T-helper 1 cell (primary cell): ENCODE measurements around the gene FBXL22.
"Not testable (repeated sequence)": the region's sequence is repeated elsewhere in the genome, so short reads cannot be mapped to it uniquely, and the experiment has no call there.

Source experiments
- DNase-seq, 5 donors: peaks; one replicate each; pipeline ENCODE4 v3.0.0-alpha.2; 2012 to 2020

FBXL22 gene

DNA sequence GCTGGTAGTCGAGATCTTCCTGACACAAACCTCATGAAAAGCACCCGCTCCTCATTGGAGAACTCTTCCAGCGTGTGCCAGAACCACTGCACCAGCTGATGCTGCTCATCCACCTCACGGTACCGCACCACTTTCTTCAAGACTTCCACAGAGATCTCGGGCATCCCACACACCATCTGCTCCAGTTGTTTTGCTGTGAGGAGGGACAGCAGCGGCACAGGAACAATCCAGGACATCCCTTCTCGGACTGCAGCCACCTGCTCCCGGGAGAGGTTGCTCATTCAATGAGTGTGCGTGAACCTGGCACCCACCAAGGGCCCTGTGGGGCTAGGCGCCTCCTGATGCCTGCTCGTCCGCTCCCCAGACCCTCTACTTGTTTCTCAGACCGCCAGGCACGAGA, 15.1 kb downstream of the FBXL22 start:
- no peak for DNase-seq

DNA sequence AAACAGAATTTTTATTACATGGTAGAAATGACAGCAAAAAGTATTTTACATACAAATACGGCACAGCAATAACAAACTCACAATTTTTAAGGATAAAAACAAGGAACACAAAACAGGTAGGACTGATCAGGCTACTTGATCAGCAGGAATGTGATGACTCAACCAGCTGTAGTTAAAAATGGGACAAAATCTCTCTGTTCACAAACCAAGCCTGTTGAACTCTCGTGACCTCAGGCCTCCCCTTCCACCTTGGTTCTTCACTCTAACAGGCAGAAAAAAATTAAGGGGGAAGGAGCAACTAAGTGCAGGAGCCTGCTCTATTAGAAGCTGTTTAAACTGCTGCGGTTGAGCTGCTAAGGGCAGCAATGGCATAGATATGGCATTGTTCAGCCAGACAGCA, 18.7 kb downstream of the FBXL22 start:
- DNase-seq: no peak

DNA sequence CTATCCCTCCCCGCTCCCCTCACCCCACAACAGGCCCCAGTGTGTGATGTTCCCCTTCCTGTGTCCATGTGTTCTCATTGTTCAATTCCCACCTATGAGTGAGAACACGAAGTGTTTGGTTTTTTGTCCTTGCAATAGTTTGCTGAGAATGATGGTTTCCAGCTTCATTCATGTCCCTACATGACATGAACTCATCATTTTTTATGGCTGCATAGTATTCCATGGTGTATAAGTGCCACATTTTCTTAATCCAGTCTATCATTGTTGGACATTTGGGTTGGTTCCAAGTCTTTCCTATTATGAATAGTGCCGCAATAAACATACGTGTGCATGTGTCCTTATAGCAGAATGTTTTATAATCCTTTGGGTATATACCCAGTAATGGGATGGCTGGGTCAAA, 20.0 kb downstream of the FBXL22 start:
- DNase-seq: not testable (repeated sequence)

DNA sequence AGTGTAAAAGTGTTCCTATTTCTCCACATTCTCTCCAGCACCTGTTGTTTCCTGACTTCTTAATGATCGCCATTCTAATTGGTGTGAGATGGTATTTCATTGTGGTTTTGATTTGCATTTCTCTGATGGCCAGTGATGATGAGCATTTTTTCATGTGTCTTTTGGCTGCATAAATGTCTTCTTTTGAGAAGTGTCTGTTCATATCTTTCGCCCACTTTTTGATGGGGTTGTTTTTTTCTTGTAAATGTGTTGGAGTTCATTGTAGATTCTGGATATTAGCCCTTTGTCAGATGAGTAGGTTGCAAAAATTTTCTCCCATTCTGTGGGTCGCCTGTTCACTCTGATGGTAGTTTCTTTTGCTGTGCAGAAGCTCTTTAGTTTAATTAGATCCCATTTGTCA, 20.4 kb downstream of the FBXL22 start:
- not testable (repeated sequence) for DNase-seq

DNA sequence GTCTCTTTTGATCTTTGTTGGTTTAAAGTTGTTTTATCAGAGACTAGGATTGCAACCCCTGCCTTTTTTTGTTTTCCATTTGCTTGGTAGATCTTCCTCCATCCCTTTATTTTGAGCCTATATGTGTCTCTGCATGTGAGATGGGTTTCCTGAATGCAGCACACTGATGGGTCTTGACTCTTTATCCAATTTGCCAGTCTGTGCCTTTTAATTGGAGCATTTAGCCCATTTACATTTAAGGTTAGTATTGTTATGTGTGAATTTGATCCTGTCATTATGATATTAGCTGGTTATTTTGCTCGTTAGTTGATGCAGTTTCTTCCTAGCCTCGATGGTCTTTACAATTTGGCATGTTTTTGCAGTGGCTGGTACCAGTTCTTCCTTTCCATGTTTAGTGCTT, 23.6 kb downstream of the FBXL22 start:
- not testable (repeated sequence) for DNase-seq

DNA sequence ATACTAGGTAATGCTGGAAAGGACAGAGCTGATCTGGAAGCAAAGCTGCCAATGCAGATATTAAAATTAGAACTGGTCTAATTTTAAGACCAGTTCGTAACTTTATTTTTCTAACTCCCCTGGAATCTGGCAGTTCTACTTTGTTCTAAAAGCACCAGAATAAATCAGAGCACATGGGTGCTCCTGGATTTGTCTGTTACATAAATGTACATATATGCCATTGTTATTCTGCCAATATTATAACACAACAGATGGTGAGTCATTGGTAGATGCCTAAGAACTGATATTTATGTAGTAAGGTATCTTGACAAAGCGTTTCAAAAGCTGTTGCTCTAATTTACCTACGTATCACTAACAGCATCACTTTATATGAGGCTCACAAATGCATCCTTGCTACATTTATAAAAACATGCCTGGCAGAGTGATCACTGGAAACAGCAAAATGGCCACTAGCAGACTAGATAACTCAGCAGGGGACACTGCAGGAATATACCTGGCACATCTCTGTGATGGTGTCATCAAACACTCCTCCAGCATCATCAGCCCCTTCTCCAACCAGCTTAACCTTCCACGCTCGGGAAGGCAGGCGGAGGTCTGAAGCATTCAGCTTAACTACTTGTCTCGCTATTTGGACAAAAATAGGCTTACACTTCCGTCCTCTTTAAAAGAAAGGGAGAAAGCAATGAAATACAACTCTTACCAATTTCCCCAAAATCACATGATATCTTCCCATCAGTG, 26.2 kb downstream of the FBXL22 start:
- no peak for DNase-seq

DNA sequence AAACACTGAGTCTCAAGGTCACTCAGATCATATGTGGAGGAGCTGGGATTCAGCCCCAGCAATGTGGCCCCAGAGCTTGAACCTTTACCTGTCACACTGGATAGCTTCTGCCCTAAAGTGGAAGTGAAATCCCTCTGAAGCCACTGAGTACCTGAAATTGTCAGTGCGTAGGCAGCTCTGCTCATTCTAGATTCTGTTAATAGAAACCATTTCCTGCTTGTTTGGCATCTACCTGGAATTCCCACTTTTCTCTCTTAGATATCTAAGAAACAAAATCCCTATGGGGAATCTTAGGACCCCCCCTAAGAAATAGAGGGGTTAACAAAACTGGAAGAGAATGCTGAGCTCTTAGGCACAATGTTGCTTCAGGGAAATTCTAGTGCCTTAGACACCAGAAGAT, 29.8 kb downstream of the FBXL22 start:
- no peak for DNase-seq

DNA sequence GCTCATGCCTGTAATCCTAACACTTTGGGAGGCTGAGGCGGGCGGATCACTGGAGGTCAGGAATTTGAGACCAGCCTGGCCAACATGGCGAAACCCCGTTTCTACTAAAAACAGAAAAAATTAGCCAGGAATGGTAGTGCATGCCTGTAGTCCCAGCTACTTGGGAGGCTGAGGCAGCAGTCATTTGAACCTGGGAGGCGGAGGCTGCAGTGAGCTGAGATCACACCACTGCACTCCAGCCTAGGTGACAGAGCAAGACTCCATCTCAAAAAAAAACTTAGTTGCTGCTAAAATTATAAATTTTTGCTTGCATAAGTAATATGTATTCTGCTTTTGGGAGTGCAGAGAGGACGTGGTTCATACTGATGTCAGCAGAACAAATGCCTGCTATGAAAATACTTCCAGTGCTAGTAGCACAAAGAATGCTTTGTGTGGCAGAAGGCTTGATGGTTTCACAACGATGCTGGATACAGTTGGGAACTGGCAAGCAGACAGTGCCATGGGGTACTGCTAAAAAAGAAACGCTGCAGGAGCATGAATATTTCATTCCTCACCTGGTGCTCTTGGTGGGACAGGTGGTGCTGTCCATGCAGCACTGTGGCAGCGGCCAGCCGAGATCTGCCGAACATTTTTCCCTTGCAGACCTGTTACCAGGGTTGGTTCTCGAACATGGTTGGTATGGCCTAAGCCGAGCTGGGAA, 31.1 kb downstream of the FBXL22 start:
- no peak for DNase-seq

DNA sequence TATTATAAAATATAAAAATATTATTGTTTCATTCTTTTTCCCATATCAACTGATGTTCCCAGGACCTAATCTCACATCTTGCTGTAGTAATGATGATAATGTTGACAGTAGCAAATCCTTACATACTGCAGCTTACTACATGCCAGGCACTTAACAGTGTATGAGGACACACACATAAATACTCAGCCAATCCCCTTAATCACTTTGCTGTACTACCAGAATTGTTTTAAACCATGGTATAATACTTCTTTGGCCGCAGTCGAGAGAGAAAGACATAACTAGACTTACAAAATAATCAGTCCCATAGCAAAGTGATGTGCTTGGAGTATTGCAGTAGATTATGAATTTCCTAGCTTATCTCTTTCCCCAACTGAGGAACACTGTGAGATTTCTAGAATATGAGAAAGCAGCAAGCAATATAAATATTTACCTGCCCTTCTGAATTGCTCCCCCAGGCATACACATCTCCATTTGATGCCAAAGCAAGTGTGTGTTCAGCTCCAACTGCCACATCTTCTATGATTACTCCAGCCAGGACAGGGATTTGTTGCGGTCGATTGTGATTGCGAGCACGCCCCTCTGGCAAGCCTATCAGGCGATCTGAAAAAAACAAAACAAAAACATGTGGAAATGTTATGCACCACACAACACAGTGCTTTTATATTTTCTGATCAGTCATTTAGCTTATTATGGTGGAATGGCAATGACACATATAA, 33.0 kb downstream of the FBXL22 start:
- no peak for DNase-seq

DNA sequence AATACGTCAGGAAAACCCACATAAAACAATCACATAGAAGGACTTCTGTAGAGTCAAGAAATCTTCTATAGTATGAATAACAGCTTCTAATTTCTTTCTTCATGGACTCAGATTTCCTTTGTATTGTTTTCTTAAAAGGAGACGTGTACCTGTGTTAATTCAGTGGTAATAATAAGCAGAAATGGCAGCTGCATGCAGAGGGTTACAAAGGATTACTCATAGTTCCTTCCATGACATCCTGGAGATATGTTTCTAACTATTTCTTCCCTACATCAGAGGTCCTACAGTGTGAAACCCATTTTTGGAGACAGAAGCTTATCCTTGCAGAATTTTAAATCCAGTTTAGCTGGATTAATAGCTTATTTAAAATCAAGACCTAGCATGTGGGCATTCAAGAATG, 36.1 kb downstream of the FBXL22 start:
- no peak for DNase-seq

DNA sequence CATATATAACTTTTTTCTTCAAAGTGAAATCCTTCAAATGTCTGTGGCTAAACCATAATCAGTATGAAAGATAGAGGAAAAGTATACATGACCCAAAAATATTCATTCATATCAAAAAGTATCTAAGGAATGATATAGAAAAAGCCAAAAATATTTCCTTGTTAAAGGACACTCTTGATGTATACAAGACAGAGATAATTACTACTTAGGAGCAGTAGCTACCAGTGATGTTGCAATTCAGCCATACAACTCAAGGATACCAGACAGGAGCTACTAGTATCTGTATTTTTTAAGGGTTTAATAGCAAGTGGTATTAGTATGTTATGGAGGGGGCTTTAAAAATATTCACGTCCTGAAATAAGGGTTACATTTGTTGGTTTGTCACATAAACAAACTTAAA, 37.0 kb downstream of the FBXL22 start:
- DNase-seq: no peak

DNA sequence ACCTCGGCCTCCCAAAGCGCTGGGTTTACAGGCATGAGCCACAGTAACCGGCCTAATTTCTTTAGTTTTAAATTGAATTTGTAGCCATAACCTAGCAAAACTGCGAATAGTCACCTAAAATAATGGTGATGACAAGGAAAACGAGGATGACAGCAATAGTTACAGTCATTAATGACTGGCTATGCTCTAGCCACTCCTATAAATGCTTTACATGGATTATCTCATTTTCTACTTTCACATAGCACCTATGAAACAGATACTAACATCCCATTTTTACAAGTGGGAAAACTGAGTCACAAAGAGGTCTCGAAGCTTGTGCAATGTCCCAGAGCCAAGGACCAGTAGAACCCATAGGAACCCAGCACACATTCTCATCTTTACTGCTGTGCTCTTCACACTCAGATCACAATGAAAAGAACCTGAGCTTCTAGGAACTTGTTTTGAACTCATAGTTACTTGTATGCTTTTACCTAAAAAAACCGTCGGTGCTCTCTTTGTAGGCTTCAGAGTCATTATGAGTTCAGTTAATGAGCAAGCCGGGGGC, 39.4 kb downstream of the FBXL22 start:
- no peak for DNase-seq

DNA sequence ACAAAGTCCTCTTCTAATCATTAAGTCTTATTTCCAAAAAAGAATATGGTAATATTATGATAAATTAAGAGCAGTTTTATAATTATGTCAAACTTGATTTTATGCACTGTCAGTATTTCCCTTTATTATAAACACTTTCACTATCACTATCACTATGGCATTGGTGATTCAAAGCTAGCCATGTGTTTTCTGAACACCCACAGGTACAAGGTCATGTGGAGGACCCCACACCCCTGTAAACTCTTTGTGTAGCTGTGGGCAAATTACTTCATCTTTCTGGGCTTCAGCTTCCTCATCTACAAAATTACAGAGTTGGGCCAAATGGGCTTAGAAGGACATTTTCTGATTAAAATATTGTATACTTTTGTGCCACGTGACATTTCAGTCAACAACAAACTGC, 41.7 kb downstream of the FBXL22 start:
- DNase-seq: peak in 1 of 5 donors; percentile 4

DNA sequence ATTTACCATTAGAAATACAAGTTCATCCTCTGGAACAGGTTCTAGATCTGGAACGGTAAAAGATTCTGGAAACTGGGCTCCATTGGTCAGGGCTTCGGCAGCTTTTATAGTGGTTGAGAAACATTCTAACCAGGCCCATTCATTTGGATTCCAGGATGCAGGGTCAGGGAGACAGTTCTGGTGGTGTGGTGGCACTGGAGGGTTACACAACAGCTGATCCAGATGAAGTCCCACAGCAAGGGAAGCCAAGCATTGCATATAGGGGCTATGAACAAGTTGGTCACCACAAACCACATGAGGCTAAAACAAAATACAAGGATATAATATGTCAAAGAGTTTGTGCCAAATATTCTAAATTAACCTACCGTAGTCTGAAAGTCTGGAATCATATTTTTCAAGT, 43.0 kb downstream of the FBXL22 start:
- DNase-seq: no peak
